Cortex of kidney (tissue), 1 donor: ENCODE measurements around the gene TNPO3.
"Not testable (repeated sequence)": the region's sequence is repeated elsewhere in the genome, so short reads cannot be mapped to it uniquely, and the experiment has no call there.

Experiments
- DNase-seq: peaks from one replicate; lab custom pipeline; 2025; lab: John Stamatoyannopoulos, UW

The TNPO3 gene

GRCh38 chr7:129069021-129069420 lies 14.1 kb upstream of the TNPO3 start:
- no peak for DNase-seq

- no peak for DNase-seq
These were observed 13.1 kb upstream of the TNPO3 start for GRCh38 chr7:129067943-129068548.

GRCh38 chr7:129067132-129067561 lies 12.2 kb upstream of the TNPO3 start:
- DNase-seq = not testable (repeated sequence)

- no peak for DNase-seq
These were observed 11.6 kb upstream of the TNPO3 start for GRCh38 chr7:129066290-129067131.

GRCh38 chr7:129055861-129056464 lies 1.1 kb upstream of the TNPO3 start:
- DNase-seq = no peak

GRCh38 chr7:129055294-129055816 lies 444 bp upstream of the TNPO3 start:
- DNase-seq = no peak

GRCh38 chr7:129053938-129054437 lies 923 bp downstream of the TNPO3 start:
- no peak for DNase-seq

GRCh38 chr7:129052441-129052840 lies 2.5 kb downstream of the TNPO3 start:
- DNase-seq = no peak

GRCh38 chr7:129051459-129051858 lies 3.5 kb downstream of the TNPO3 start:
- DNase-seq = not testable (repeated sequence)

GRCh38 chr7:129047761-129048160 lies 7.2 kb downstream of the TNPO3 start:
- DNase-seq = no peak

- no peak for DNase-seq
These were observed 9.2 kb downstream of the TNPO3 start for GRCh38 chr7:129045682-129046081.

- DNase-seq = no peak
These were observed 11.9 kb downstream of the TNPO3 start for GRCh38 chr7:129043012-129043411.

GRCh38 chr7:129041142-129042085 lies 13.5 kb downstream of the TNPO3 start:
- no peak for DNase-seq

GRCh38 chr7:129038468-129038867 lies 16.4 kb downstream of the TNPO3 start:
- not testable (repeated sequence) for DNase-seq

GRCh38 chr7:129037585-129037984 lies 17.3 kb downstream of the TNPO3 start:
- DNase-seq = no peak

GRCh38 chr7:129032017-129032416 lies 22.9 kb downstream of the TNPO3 start:
- DNase-seq = no peak

- no peak for DNase-seq
These were observed 24.5 kb downstream of the TNPO3 start for GRCh38 chr7:129030440-129030839.

GRCh38 chr7:129024125-129024524 lies 30.8 kb downstream of the TNPO3 start:
- DNase-seq = no peak

- DNase-seq = no peak
These were observed 33.3 kb downstream of the TNPO3 start for GRCh38 chr7:129021656-129022055.

- no peak for DNase-seq
These were observed 36.9 kb downstream of the TNPO3 start for GRCh38 chr7:129017933-129018538.

GRCh38 chr7:129017264-129017663 lies 37.6 kb downstream of the TNPO3 start:
- DNase-seq = no peak
